Caco-2 (cell line): ENCODE data around the gene LIN54. TPM values are rescaled to one million over a fixed set of nuclear protein-coding genes. Genes with fewer than 3 reads are reported as not detected.

Experiments used
- BruUV-seq: library from RNA; stranded (reverse); fragments of 400-500 nt; replicated peaks from 2 replicates; lab custom pipeline; 2021; lab: Mats Ljungman, UMichigan
- CTCF ChIA-PET: fragments of 300-600 bp; sonication (Branson Sonifier 250); formaldehyde crosslinking; loops from one replicate; lab custom pipeline; 2022; ENCODE audit warnings: antibody characterized with exemption; lab: Charles Lee
- POLR2A ChIA-PET: fragments of 300-600 bp; sonication (Branson Sonifier 250); formaldehyde crosslinking; loops from one replicate; lab custom pipeline; 2022; ENCODE audit warnings: antibody characterized with exemption; lab: Charles Lee
- DNase-seq, 2 experiments: peaks; one replicate each; pipeline versions ENCODE4 v3.0.0 to v3.0.0-alpha.2; 2020 to 2022
- H3K27me3 ChIP-seq: replicated peaks from 2 replicates; pipeline ENCODE4 v1.6.0; 2011; ENCODE audit warnings: low read length; ENCODE audit not compliant: control insufficient read depth, insufficient read depth
- H3K36me3 ChIP-seq: 2 replicates; pipeline ENCODE4 v1.5.1; 2011; ENCODE audit warnings: low read length; ENCODE audit not compliant: control insufficient read depth, insufficient read depth
- H3K4me1 ChIP-seq: fragments of 250-450 bp; sonication (Bioruptor Pico); 2 replicates; pipeline ENCODE4 v1.5.1; 2020; ENCODE audit warnings: mild to moderate bottlenecking
- H3K4me3 ChIP-seq: 2 replicates; pipeline ENCODE4 v1.5.1; 2011; ENCODE audit warnings: low read depth, mild to moderate bottlenecking, control low read depth, low read length
- H3K9me3 ChIP-seq: fragments of 250-450 bp; sonication (Bioruptor Pico); 2 replicates; pipeline ENCODE4 v1.5.1; 2020; ENCODE audit warnings: mild to moderate bottlenecking, moderate library complexity
- H3K27ac Mint-ChIP-seq: one replicate; pipeline ENCODE4 v1.8.0; 2022; ENCODE audit warnings: mixed read lengths; ENCODE audit not compliant: unreplicated experiment
- H3K27me3 Mint-ChIP-seq: one replicate; pipeline ENCODE4 v1.8.0; 2022; ENCODE audit warnings: mixed read lengths; ENCODE audit not compliant: insufficient read depth, unreplicated experiment
- H3K36me3 Mint-ChIP-seq: one replicate; pipeline ENCODE4 v1.8.0; 2022; ENCODE audit warnings: mild to moderate bottlenecking, mixed read lengths; ENCODE audit not compliant: insufficient read depth, unreplicated experiment
- H3K4me1 Mint-ChIP-seq: one replicate; pipeline ENCODE4 v1.8.0; 2022; ENCODE audit warnings: low read depth, mixed read lengths; ENCODE audit not compliant: unreplicated experiment
- H3K4me3 Mint-ChIP-seq: one replicate; pipeline ENCODE4 v1.8.0; 2022; ENCODE audit warnings: mild to moderate bottlenecking, moderate library complexity, mixed read lengths; ENCODE audit not compliant: unreplicated experiment
- H3K9me3 Mint-ChIP-seq: one replicate; pipeline ENCODE4 v1.8.0; 2022; ENCODE audit warnings: mixed read lengths; ENCODE audit not compliant: unreplicated experiment
- intact Hi-C: fragments of 100-400 bp; cut with micrococcal nuclease; formaldehyde crosslinking; loops from one replicate; pipeline ENCODE4 v1.10.0; 2022; ENCODE audit not compliant: unreplicated experiment
- total RNA-seq: library from RNA; stranded (reverse); gene quantifications from 2 replicates; pipeline ENCODE4 v1.2.3, GENCODE V29; 2022
- TF ChIP-seq, protein P1 (sequence below), 2 experiments: fragments of 200-600 bp in 1 of 2; IDR thresholded peaks; 1 replicate in 1 of 2; 2 replicates in 1 of 2; pipeline versions ENCODE4 v1.5.1 to v1.8.0; 2011 to 2022; ENCODE audit warnings: antibody characterized with exemption in 1 of 2, control low read depth in 1 of 2, inconsistent platforms in 1 of 2, low read depth in 1 of 2, low read length in 1 of 2, mild to moderate bottlenecking in 1 of 2, moderate library complexity in 1 of 2; ENCODE audit not compliant: insufficient read depth in 1 of 2, severe bottlenecking in 1 of 2, unreplicated experiment in 1 of 2

Gene LIN54
- total RNA-seq, 1 experiment from 2014 or later: 29.6 TPM

DNA sequence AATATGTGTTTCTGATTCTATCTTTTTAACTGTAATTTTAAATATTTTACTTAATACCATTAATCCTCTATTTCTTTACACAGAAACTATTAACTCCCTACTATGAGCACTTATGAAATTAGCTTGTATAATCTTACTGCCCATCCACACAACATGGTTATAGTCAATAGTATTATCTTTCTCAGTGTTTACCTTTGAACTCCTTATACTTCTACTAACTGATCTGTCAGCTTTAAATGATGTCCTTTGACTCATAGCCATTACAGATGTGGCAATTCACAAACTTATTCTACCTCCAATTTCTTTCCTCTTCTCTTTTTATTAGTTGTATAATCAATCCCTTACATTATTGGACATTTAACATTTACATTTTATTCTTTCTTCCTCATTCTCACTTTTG lies 125.2 kb downstream of the LIN54 start:
- peaks cover 30% of the 10 kb centered on the region for H3K4me1 Mint-ChIP-seq
- H3K9me3 ChIP-seq: no peaks in the 10 kb centered on the region
- no peak for DNase-seq
- TF ChIP-seq, protein P1, sequence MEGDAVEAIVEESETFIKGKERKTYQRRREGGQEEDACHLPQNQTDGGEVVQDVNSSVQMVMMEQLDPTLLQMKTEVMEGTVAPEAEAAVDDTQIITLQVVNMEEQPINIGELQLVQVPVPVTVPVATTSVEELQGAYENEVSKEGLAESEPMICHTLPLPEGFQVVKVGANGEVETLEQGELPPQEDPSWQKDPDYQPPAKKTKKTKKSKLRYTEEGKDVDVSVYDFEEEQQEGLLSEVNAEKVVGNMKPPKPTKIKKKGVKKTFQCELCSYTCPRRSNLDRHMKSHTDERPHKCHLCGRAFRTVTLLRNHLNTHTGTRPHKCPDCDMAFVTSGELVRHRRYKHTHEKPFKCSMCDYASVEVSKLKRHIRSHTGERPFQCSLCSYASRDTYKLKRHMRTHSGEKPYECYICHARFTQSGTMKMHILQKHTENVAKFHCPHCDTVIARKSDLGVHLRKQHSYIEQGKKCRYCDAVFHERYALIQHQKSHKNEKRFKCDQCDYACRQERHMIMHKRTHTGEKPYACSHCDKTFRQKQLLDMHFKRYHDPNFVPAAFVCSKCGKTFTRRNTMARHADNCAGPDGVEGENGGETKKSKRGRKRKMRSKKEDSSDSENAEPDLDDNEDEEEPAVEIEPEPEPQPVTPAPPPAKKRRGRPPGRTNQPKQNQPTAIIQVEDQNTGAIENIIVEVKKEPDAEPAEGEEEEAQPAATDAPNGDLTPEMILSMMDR (IDR thresholded peaks at IDR 0.05; ENCODE audit: insufficient read depth in 1 of 2, low read depth in 1 of 2, low read length in 1 of 2, severe bottlenecking in 1 of 2, unreplicated experiment in 1 of 2): no peak
- ChIA-PET POLR2A (interaction anchor here (1.2 to 2.3 kb wide), 2 partner anchors 15 to 456 kb away, joined by 3 to 8 read pairs; partner anchors contain the start of gene THAP9), CTCF (no interaction called here)
- no TSS peak for BruUV-seq
- no peaks in the 10 kb centered on the region for H3K36me3 ChIP-seq
- peaks cover 28% of the 10 kb centered on the region for H3K4me1 ChIP-seq
- H3K4me3 ChIP-seq: no peak overlapping the region
- no peak overlapping the region for H3K27ac Mint-ChIP-seq
- H3K27me3 Mint-ChIP-seq: no peaks in the 10 kb centered on the region
- H3K9me3 Mint-ChIP-seq: no peaks in the 10 kb centered on the region
- H3K4me3 Mint-ChIP-seq: peak overlapping the region; percentile 6
- H3K36me3 Mint-ChIP-seq: peaks cover 51% of the 10 kb centered on the region
- intact Hi-C loops: no loop called here
- no peaks in the 10 kb centered on the region for H3K27me3 ChIP-seq

Other genes starting within 250 kb of the LIN54 start
- gene SCD5, start 212.0 kb downstream of the LIN54 start, total RNA-seq: 2.7 and 3.4 TPM in 2 replicates
- 175 and 187 TPM in 2 replicates for gene SEC31A, start 119.7 kb downstream of the LIN54 start, total RNA-seq
- 6.8 and 7.9 TPM in 2 replicates for gene THAP9, start 110.1 kb downstream of the LIN54 start, total RNA-seq
- gene COPS4, start 24.4 kb upstream of the LIN54 start, total RNA-seq: 34.5 and 36.3 TPM in 2 replicates
- 13.6 and 23.0 TPM in 2 replicates for gene PLAC8, start 103.9 kb upstream of the LIN54 start, total RNA-seq